ENCODE results near the gene MUC5AC. TPM values are rescaled to one million over a fixed set of nuclear protein-coding genes. Genes with fewer than 3 reads are reported as not detected.

MUC5AC gene
- total RNA-seq, 1 donor from 2014 or later: not detected

DNA sequence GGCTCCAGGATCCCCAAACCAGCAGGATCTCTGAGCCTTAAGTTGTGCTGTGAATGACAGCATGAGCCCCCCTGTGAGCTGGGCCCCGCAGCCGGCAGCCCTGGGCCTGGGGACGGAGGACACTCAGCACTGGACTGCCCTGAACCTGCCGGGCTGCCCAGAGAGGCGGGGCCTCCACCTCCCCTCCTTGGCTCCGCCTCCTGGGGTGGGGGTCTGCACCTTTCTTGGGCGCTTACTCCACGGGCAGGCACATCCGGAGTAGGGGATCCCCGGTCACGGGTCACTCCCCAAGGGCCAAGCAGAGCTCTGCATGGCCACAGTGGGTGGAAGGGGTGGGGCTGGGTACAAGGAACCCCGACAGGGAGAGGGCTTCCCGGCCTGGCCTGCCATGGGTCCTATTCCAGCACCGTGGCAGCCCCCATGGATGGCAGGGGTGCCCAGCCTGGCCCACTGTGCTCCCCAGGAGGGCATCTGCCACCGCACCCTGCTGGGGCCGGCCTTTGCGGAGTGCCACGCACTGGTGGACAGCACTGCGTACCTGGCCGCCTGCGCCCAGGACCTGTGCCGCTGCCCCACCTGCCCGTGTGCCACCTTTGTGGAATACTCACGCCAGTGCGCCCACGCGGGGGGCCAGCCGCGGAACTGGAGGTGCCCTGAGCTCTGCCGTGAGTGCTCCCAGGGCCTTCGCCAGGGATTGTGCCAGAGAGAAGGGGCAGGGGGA lies 70.5 kb downstream of the MUC5AC start:
- H3K4me3 ChIP-seq (ENCODE audit: low read depth, low read length): no peak overlapping the region
- no peak for DNase-seq (ENCODE audit: low read depth)
- TF ChIP-seq, protein P1, sequence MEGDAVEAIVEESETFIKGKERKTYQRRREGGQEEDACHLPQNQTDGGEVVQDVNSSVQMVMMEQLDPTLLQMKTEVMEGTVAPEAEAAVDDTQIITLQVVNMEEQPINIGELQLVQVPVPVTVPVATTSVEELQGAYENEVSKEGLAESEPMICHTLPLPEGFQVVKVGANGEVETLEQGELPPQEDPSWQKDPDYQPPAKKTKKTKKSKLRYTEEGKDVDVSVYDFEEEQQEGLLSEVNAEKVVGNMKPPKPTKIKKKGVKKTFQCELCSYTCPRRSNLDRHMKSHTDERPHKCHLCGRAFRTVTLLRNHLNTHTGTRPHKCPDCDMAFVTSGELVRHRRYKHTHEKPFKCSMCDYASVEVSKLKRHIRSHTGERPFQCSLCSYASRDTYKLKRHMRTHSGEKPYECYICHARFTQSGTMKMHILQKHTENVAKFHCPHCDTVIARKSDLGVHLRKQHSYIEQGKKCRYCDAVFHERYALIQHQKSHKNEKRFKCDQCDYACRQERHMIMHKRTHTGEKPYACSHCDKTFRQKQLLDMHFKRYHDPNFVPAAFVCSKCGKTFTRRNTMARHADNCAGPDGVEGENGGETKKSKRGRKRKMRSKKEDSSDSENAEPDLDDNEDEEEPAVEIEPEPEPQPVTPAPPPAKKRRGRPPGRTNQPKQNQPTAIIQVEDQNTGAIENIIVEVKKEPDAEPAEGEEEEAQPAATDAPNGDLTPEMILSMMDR (conservative IDR thresholded peaks at IDR 0.05; ENCODE audit: low read depth, low read length): no peak

DNA sequence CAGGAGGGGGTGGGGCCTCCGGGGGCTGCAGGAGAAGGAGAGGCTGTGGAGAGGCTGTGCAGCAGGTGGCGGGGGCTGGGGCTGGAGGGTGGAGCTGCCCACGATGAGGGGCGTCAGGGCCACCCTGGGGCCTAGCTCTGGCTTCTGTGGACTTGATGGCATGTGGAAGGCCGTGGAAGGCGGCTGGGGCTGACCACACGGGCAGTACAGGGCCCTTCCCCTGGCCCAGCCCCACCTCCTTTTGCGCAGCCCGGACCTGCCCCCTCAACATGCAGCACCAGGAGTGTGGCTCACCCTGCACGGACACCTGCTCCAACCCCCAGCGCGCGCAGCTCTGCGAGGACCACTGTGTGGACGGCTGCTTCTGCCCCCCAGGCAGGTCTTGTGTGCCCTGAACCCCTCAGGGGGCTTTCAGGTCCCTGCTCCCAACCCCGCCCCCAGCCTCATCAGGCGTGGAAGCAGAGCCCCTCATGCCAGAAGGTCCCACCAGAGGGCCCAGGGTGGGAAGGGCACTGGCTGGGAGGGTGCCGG lies 71.2 kb downstream of the MUC5AC start:
- TF ChIP-seq, protein P1 (conservative IDR thresholded peaks at IDR 0.05; ENCODE audit: low read depth, low read length): no peak
- no peak for DNase-seq (ENCODE audit: low read depth)

DNA sequence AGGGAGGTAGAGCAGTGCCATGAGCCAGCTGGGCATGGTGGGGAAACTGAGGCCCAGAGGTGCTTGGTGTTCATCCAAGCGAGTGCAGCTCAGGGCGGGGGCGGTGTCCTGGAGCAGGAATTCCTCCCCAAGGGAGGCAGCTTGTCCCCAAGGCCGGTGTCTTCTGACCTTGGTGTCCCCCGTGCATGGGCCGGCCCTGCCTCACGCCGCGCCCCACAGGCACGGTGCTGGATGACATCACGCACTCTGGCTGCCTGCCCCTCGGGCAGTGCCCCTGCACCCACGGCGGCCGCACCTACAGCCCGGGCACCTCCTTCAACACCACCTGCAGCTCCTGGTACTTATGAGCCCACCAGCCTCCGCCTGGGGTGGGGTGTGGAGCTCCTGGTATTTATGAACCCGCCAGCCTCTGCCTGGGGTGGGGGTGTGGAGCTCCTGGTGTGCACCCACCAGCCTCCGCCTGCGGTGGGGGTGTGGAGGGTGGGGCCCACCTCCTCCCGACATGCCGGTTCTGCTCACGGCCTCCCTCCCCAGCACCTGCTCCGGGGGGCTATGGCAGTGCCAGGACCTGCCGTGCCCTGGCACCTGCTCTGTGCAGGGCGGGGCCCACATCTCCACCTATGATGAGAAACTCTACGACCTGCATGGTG lies 71.8 kb downstream of the MUC5AC start:
- TF ChIP-seq, protein P1 (conservative IDR thresholded peaks at IDR 0.05; ENCODE audit: low read depth, low read length): no peak
- no peak for DNase-seq (ENCODE audit: low read depth)
- H3K4me3 ChIP-seq (ENCODE audit: low read depth, low read length): no peak overlapping the region

More for the DNA sequence above, 71.2 kb downstream of the MUC5AC start:
- no peak overlapping the region for H3K4me3 ChIP-seq (ENCODE audit: low read depth, low read length)

DNA sequence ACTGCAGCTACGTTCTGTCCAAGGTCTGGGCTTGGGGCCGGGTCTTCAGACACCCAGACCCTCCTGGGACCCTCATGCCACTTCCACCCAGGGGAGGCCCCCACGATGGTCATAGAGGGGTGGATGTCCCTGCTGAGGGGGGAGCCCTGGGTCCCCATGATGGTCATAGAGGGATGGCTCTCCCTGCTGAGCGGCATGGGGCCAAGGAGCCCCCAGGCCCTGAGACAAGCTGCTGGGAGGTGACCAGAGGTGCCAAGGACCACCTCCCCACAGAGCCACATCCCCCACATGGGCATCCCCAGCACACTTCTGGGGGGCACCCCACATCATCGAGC lies 72.3 kb downstream of the MUC5AC start:
- no peak overlapping the region for H3K4me3 ChIP-seq (ENCODE audit: low read depth, low read length)
- TF ChIP-seq, protein P1 (conservative IDR thresholded peaks at IDR 0.05; ENCODE audit: low read depth, low read length): no peak
- no peak for DNase-seq (ENCODE audit: low read depth)

DNA sequence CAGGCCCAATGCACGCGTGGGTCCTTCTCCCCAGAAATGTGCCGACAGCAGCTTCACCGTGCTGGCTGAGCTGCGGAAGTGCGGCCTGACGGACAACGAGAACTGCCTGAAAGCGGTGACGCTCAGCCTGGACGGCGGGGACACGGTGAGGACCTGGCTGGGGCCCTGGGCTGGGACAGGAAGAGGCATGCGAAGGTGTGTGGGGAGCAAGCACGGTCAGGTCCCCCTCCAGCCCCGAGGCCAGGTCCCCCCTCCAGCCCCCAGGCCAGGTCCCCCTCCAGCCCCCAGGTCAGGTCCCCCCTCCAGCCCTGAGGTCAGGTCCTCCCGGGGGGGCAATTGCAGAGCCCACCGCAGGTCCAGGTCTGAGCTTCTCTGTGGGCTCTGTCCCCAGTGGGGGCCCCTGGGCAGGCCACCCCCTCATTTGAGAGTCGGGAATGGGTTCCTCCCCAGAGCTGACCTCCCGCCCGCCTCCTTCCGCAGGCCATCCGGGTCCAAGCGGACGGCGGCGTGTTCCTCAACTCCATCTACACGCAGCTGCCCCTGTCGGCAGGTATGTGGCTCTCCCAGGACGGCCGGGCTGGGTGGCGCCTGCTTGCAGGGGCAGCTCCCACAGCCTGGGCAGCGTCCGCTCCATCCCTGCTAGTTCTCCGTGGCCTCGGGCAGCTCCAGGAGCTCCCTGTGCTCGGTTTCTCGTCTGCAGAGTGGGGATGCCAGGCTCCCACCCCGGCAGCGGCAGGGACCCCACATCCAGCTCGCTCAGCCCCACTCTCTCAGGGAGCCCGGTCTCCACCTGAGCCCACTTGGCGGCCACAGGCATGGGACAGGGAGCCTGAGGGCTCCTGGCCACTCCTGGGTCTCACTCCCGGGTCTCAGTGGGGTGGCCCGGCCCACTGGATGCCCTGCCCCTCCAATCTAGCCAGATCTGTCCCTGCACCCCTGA lies 73.0 kb downstream of the MUC5AC start:
- TF ChIP-seq, protein P1 (conservative IDR thresholded peaks at IDR 0.05; ENCODE audit: low read depth, low read length): no peak
- DNase-seq (ENCODE audit: low read depth): no peak
- H3K4me3 ChIP-seq (ENCODE audit: low read depth, low read length): no peak overlapping the region

DNA sequence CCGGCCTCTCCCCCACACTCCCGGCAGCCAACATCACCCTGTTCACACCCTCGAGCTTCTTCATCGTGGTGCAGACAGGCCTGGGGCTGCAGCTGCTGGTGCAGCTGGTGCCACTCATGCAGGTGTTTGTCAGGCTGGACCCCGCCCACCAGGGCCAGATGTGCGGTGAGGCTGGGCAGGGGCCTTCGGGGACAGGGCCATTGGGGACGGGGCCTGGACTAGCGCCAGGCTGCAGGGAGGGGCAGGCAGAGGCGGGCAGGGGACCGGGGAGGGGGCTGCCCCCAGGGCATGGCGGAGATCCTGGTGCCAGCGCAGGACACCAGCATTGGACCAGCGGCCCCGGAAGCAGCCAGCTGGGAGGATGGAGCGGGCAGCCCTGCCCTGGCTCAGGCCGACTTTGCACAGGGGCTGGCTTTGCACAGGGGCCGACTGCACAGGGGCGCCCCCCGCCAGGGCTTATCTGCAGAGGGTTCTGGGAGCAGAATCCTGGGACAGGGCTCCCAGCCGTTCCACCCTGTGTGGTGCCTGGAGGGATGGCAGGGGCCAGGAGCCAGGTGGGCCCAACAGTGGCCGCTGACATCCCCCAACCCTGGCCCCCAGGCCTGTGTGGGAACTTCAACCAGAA lies 73.8 kb downstream of the MUC5AC start:
- no peak for DNase-seq (ENCODE audit: low read depth)
- TF ChIP-seq, protein P1 (conservative IDR thresholded peaks at IDR 0.05; ENCODE audit: low read depth, low read length): no peak
- H3K4me3 ChIP-seq (ENCODE audit: low read depth, low read length): no peak overlapping the region
